BLaER1 (cell line): ENCODE data around the gene PNPLA1.

Experiments used
- H3K27ac ChIP-seq: shearing (Covaris generic); formaldehyde crosslinking; 2 replicates; pipeline ENCODE4 v1.8.1; 2022
- H3K27me3 ChIP-seq: shearing (Covaris generic); formaldehyde crosslinking; 2 replicates; pipeline ENCODE4 v1.8.1; 2022
- H3K36me3 ChIP-seq: shearing (Covaris generic); formaldehyde crosslinking; 2 replicates; pipeline ENCODE4 v1.8.1; 2022
- H3K4me1 ChIP-seq: shearing (Covaris generic); formaldehyde crosslinking; 2 replicates; pipeline ENCODE4 v1.8.1; 2022
- H3K4me2 ChIP-seq: shearing (Covaris generic); formaldehyde crosslinking; 2 replicates; pipeline ENCODE4 v1.8.1; 2022
- H3K4me3 ChIP-seq: shearing (Covaris generic); formaldehyde crosslinking; 2 replicates; pipeline ENCODE4 v1.8.1; 2022
- H3K9ac ChIP-seq: shearing (Covaris generic); formaldehyde crosslinking; 2 replicates; pipeline ENCODE4 v1.8.1; 2022
- H3K9me3 ChIP-seq: shearing (Covaris generic); formaldehyde crosslinking; 2 replicates; pipeline ENCODE4 v1.8.1; 2022
- H4K20me1 ChIP-seq: shearing (Covaris generic); formaldehyde crosslinking; 2 replicates; pipeline ENCODE4 v1.8.1; 2022
- Cebpa-rat ChIP-seq: shearing (Covaris generic); IDR thresholded peaks from 2 replicates; pipeline ENCODE4 v1.8.1; 2022

The PNPLA1 gene, protein sequence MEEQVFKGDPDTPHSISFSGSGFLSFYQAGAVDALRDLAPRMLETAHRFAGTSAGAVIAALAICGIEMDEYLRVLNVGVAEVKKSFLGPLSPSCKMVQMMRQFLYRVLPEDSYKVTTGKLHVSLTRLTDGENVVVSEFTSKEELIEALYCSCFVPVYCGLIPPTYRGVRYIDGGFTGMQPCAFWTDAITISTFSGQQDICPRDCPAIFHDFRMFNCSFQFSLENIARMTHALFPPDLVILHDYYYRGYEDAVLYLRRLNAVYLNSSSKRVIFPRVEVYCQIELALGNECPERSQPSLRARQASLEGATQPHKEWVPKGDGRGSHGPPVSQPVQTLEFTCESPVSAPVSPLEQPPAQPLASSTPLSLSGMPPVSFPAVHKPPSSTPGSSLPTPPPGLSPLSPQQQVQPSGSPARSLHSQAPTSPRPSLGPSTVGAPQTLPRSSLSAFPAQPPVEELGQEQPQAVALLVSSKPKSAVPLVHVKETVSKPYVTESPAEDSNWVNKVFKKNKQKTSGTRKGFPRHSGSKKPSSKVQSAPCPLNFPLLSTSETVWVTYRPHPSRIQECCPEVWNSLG

GRCh38 chr6:36269834-36270705, at the start of gene PNPLA1:
Gene PNPLA1, plus strand, starts transcription at chr6:36270060. Its CDS starts 400 bp downstream, at chr6:36270460.
- Histone ChIP-seq H3K4me1 (peaks cover 11% of the 10 kb centered on the region), H3K4me3 (no peak within 1 kb of the TSS), H3K36me3 (no peaks in the 10 kb centered on the region), H3K9me3 (peaks cover 14% of the 10 kb centered on the region), H3K4me2 (peak within 1 kb of the TSS; percentile 39), H4K20me1 (no peaks in the 10 kb centered on the region), H3K27me3 (no peaks in the 10 kb centered on the region), H3K27ac (no peak within 1 kb of the TSS), H3K9ac (no peak within 1 kb of the TSS)
- TF ChIP-seq Cebpa-rat = no peak

DNA sequence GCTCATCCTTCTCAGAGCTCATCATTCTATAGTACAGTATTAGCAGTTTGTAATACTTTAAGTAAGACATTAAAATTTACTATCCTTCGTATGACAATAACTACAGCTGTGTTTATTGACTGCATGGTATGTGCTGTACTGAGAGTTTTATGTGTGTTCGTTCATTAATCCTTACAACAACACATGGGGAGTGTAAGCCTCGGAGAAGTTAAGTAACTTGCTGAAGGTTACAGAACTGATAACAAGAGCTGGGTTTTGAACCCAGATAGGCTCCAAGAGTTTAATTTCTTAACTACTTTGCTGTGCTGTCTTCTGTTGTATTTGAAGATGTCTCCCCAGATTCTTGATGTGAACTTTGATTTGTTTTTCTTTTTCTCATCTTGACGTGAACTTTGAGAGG, 49.6 kb upstream of the PNPLA1 start:
- Histone ChIP-seq H3K9ac (no peak overlapping the region), H3K4me1 (no peaks in the 10 kb centered on the region), H3K36me3 (peaks cover 98% of the 10 kb centered on the region), H3K9me3 (no peaks in the 10 kb centered on the region), H3K4me2 (no peak overlapping the region), H4K20me1 (no peaks in the 10 kb centered on the region), H3K27ac (no peak overlapping the region), H3K4me3 (no peak overlapping the region), H3K27me3 (no peaks in the 10 kb centered on the region)
- no peak for TF ChIP-seq Cebpa-rat

DNA sequence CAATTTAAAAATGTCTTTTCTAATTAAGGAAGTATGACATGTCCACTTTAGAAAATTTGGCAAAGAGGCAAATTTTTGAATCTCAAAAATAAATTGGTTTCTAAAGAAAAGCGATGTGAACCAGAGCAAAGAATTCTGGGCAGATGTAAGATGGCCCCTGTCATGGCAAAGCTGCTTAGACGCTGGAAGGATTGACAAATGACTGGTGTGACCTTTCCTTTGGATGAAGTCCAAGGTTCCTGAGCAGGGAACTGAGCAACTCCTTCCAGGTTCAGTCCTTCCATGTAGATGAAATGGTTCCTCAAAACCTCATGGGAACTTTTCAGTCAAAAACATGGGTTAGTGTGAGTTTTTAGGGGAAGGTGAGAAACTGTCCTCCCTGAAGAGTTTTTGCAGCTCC, 48.2 kb upstream of the PNPLA1 start:
- Histone ChIP-seq H3K4me2 (no peak overlapping the region), H4K20me1 (no peaks in the 10 kb centered on the region), H3K9me3 (no peaks in the 10 kb centered on the region), H3K4me1 (peaks cover 1% of the 10 kb centered on the region; the same call in 1 of the 2 replicates), H3K27ac (no peak overlapping the region), H3K27me3 (no peaks in the 10 kb centered on the region), H3K9ac (no peak overlapping the region), H3K4me3 (no peak overlapping the region), H3K36me3 (peaks cover 98% of the 10 kb centered on the region)
- TF ChIP-seq Cebpa-rat = no peak

DNA sequence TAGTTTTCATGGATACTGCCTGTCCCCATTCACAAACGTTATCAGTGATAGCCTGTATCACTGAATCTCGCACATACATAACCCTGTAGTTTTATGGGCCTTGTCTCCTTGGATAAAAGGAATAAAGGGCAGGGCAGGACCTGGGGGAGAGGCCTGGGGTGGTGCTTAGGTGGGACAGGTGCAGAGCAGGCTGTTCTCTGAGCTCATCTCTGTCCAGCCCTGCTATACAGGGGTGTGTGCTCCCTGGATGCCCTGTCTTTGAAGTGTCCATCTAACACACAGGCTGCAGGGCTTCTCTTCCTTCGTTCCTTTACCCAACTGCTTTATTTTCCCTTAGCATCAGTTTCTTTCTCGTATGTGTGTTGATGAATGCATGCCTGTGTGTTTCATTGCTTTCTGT, 46.9 kb upstream of the PNPLA1 start:
- Histone ChIP-seq H3K4me1 (peaks cover 14% of the 10 kb centered on the region), H3K4me2 (no peak overlapping the region), H4K20me1 (peaks cover 5% of the 10 kb centered on the region; the same call in 1 of the 2 replicates), H3K36me3 (peaks cover 87% of the 10 kb centered on the region), H3K9ac (no peak overlapping the region), H3K4me3 (no peak overlapping the region), H3K9me3 (no peaks in the 10 kb centered on the region), H3K27ac (no peak overlapping the region), H3K27me3 (no peaks in the 10 kb centered on the region)
- TF ChIP-seq Cebpa-rat = no peak

DNA sequence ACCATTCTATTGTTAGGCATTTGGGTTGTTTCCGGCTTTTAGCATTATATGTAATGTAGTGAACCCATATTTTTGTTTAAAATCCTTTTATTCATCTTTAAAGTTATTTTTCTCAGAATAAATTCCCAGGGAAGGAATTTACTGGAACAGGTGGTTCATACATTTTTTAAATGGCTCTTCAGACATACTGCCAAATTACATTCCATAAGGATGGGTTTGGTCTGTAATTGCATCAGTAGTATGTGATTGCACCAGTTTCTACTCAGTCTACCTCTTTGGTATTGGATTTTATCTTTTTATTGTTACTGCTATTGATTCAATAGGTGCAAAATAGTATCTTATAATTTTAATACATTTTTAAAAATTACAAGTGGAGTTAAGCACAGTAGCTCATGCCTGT, 46.2 kb upstream of the PNPLA1 start:
- no peak overlapping the region for H3K4me2 ChIP-seq
- no peaks in the 10 kb centered on the region for H3K27me3 ChIP-seq
- H3K36me3 ChIP-seq = peaks cover 87% of the 10 kb centered on the region

DNA sequence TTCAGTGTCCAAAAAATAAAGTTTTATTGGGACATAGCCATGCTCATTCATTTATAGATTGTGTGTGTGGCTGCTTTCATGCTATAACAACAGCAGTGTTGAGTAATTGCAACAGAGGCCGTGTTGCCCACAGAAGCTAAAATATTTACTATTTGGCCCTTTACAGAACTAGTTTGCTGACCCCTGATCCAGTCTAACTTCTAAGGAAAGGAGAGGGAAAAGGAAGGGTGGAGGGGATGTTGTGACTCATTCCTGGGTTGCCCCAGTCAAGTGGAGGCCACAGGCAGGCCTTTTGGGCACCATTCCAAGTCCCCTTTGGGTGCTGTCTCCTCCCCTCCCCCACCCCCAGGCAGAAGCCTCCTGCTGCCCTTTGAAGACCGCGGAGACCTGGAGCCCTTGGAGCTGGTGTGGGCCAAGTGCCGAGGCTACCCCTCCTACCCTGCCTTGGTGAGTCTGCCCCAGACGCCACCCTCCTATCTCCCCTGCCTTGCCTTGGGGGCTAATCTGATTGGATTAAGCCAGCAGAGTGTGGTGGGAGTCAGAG, 44.9 kb upstream of the PNPLA1 start:
- Histone ChIP-seq H4K20me1 (peaks cover 8% of the 10 kb centered on the region; the same call in 1 of the 2 replicates), H3K4me1 (peaks cover 30% of the 10 kb centered on the region), H3K9me3 (no peaks in the 10 kb centered on the region), H3K27ac (no peak overlapping the region), H3K36me3 (peaks cover 87% of the 10 kb centered on the region), H3K4me3 (no peak overlapping the region), H3K4me2 (no peak overlapping the region), H3K27me3 (no peaks in the 10 kb centered on the region), H3K9ac (no peak overlapping the region)
- TF ChIP-seq Cebpa-rat = no peak

More for the DNA sequence above, 46.2 kb upstream of the PNPLA1 start:
- peaks cover 8% of the 10 kb centered on the region; the same call in 1 of the 2 replicates for H4K20me1 ChIP-seq
- H3K4me3 ChIP-seq = no peak overlapping the region
- H3K9me3 ChIP-seq = no peaks in the 10 kb centered on the region
- H3K4me1 ChIP-seq = peaks cover 22% of the 10 kb centered on the region
- H3K9ac ChIP-seq = no peak overlapping the region
- no peak for TF ChIP-seq Cebpa-rat
- H3K27ac ChIP-seq = no peak overlapping the region

GRCh38 chr6:36226438-36227047, 43.3 kb upstream of the PNPLA1 start:
- Histone ChIP-seq H3K4me1 (peaks cover 45% of the 10 kb centered on the region), H3K9me3 (no peaks in the 10 kb centered on the region), H4K20me1 (peaks cover 8% of the 10 kb centered on the region; the same call in 1 of the 2 replicates), H3K27ac (no peak overlapping the region), H3K4me3 (no peak overlapping the region), H3K9ac (no peak overlapping the region), H3K36me3 (peaks cover 87% of the 10 kb centered on the region), H3K27me3 (no peaks in the 10 kb centered on the region), H3K4me2 (no peak overlapping the region)
- no peak for TF ChIP-seq Cebpa-rat

GRCh38 chr6:36227379-36228228, 42.3 kb upstream of the PNPLA1 start:
- H3K4me2 ChIP-seq = peak overlapping the region; percentile 62
- no peak overlapping the region for H3K4me3 ChIP-seq
- H3K36me3 ChIP-seq = peaks cover 81% of the 10 kb centered on the region
- no peak for TF ChIP-seq Cebpa-rat
- H3K9me3 ChIP-seq = no peaks in the 10 kb centered on the region
- H3K27ac ChIP-seq = peak overlapping the region; percentile 46
- no peaks in the 10 kb centered on the region for H3K27me3 ChIP-seq
- peak overlapping the region; percentile 43; the same call in 1 of the 2 replicates for H3K9ac ChIP-seq
- H4K20me1 ChIP-seq = peaks cover 8% of the 10 kb centered on the region; the same call in 1 of the 2 replicates
- peaks cover 53% of the 10 kb centered on the region for H3K4me1 ChIP-seq
